ENCODE results near the gene VAX1. TPM values are rescaled to one million over a fixed set of nuclear protein-coding genes. Genes with fewer than 3 reads are reported as not detected.

VAX1 gene
- total and polyA plus RNA-seq, 2 donors (not counting 3 experiments of a cell fraction or from before 2014, with no cell fraction given) = not detected

DNA sequence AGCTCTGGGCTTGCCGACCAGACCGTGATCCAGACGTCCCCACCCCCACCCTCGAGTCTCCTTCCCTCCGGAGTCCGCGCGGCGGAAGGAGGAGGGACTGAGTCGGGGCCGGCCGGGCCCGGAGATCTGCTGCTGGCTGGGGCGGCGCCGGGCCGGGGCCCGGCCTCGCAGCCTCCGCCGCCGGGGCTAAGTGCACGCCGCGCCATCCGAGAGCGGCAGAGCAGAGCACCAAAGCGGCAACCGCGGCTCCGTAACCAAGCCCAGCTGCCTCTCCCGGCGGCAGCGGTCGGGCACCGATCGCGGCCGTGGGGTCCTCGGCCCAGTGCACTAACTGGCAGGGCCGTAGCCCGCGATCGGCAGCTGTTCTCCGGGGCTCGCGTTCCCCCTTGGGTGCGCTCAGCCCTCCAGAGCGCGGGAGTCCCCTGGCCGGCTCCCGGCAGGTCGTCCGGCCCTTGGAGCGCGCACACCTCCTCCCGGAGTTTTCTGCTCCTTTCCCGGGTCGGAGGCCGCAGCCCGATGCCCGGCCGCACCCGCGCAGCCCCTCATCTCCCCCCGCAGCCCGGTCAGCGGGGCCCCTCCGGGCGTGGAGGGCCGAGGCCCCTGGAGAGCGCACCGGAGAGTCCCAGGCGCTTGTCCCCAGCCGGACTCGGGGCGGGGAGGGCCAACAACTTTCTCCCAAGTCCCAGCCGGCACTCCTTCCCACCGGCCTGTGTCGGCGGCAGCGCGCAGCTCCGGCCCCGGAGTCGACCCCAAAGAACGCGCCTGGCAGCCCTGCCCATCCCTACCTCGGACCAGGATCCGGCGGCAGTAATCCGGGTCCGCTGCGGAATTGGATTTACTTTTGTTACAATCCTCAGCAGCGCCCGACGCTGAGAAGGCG, 799 bp downstream of the VAX1 start:
- Histone ChIP-seq H3K36me3 (ENCODE audit: control insufficient read depth in 2 of 2, extremely low read depth in 1 of 2, insufficient read depth in 2 of 2, low read length in 2 of 2) (no peaks in the 10 kb centered on the region), H3K4me1 (ENCODE audit: control insufficient read depth, extremely low read depth, insufficient read depth, low read length) (peaks cover 10% of the 10 kb centered on the region), H3K9me1 (replicated peaks; ENCODE audit: control insufficient read depth, extremely low read depth, insufficient read depth, low read length) (no peaks in the 10 kb centered on the region), H2AFZ (ENCODE audit: low read depth, low read length) (peak overlapping the region; percentile 36), H3K9ac (replicated peaks; ENCODE audit: extremely low read depth, insufficient read depth, low read length) (no peak overlapping the region), H3K79me2 (ENCODE audit: control insufficient read depth, insufficient read depth, low read length) (no peaks in the 10 kb centered on the region), H3K4me2 (ENCODE audit: insufficient read depth, low read length) (peak overlapping the region; percentile 38), H3K27me3 (ENCODE audit: control insufficient read depth in 2 of 2, insufficient read depth in 2 of 2, low read length in 2 of 2) (peaks cover 73 to 94% of the 10 kb centered on the region in 2 experiments), H3K4me3 (replicated peaks in 1 of 3; ENCODE audit: insufficient read depth in 1 of 3, low read depth in 1 of 3, low read length in 3 of 3) (peak overlapping the region in 2 of 3 experiments; percentile 15 to 26), H4K20me1 (replicated peaks; ENCODE audit: control insufficient read depth, extremely low read depth, insufficient read depth, low read length) (no peaks in the 10 kb centered on the region), H3K27ac (ENCODE audit: insufficient read depth, low read depth, low read length) (no peak overlapping the region), H3K9me3 (replicated peaks; ENCODE audit: control insufficient read depth, insufficient read depth, low read length) (no peaks in the 10 kb centered on the region)
- FAIRE-seq (no peak), DNase-seq (ENCODE audit: low read depth, low spot score) (peak; percentile 22)
- TF ChIP-seq, protein P1, sequence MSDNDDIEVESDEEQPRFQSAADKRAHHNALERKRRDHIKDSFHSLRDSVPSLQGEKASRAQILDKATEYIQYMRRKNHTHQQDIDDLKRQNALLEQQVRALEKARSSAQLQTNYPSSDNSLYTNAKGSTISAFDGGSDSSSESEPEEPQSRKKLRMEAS (IDR thresholded peaks at IDR 0.05; ENCODE audit: insufficient read depth, insufficient read length) = no peak
- TF ChIP-seq JUN (IDR thresholded peaks at IDR 0.05; ENCODE audit: borderline replicate concordance, insufficient read depth, insufficient read length, low read depth) (no peak), POLR2A (IDR thresholded peaks at IDR 0.05; ENCODE audit: low read depth, low read length) (no peak), GATA2 (IDR thresholded peaks at IDR 0.05; ENCODE audit: insufficient read depth, insufficient read length, low read depth, low read length) (no peak), EZH2 (IDR thresholded peaks at IDR 0.05; ENCODE audit: borderline replicate concordance, low read depth, low read length, severe bottlenecking) (peak; percentile 84), MYC (IDR thresholded peaks at IDR 0.05; ENCODE audit: low read depth, low read length) (no peak)
- dilution Hi-C loops (cut with MboI; ENCODE audit: extremely low pct_ligation_motif_present, low sequenced_read_pairs) = no loop called here
- CTCF ChIA-PET = interaction anchor here (2.6 to 3.7 kb wide), 2 partner anchors 30 to 37 kb away, joined by 5 to 23 read pairs; no protein-coding TSS in a partner anchor
- BruUV-seq (replicated peaks) = no TSS peak
- POLR2A ChIA-PET = no interaction called here
- intact Hi-C loops (cut with micrococcal nuclease) = loop anchor here (2.0 to 5.0 kb wide), 2 partner anchors 28 to 190 kb away; no protein-coding TSS in a partner anchor
